SK-N-SH treated with all-trans-retinoic acid at 6 μM for 48 hours (cell line): ENCODE measurements around the gene BAIAP3.

ENCODE experiments used
- BACH2 ChIP-seq: fragments of 250-450 bp; sonication (Bioruptor Pico); IDR thresholded peaks from 2 replicates; pipeline ENCODE4 v1.9.0; 2021; ENCODE audit warnings: mild to moderate bottlenecking, borderline replicate concordance
- ESRRG ChIP-seq: fragments of 250-450 bp; sonication (Bioruptor Pico); IDR thresholded peaks from 2 replicates; pipeline ENCODE4 v1.6.1; 2021; ENCODE audit warnings: mild to moderate bottlenecking
- ISL1 ChIP-seq: fragments of 250-450 bp; sonication (Bioruptor Pico); IDR thresholded peaks from 2 replicates; pipeline ENCODE4 v2.1.2; 2022; ENCODE audit warnings: mild to moderate bottlenecking, moderate library complexity
- RARB ChIP-seq: fragments of 250-450 bp; sonication (Bioruptor Pico); IDR thresholded peaks from 2 replicates; pipeline ENCODE4 v1.8.0; 2021; ENCODE audit warnings: mild to moderate bottlenecking, moderate library complexity
- TOX ChIP-seq: fragments of 250-450 bp; sonication (Bioruptor Pico); IDR thresholded peaks from 2 replicates; pipeline ENCODE4 v1.8.0; 2021; ENCODE audit warnings: mild to moderate bottlenecking, moderate library complexity, borderline replicate concordance
- ZC3H10 ChIP-seq: fragments of 250-450 bp; sonication (Bioruptor Pico); IDR thresholded peaks from 2 replicates; pipeline ENCODE4 v1.5.1; 2021; ENCODE audit warnings: mild to moderate bottlenecking, moderate library complexity
- ZFP3 ChIP-seq: fragments of 250-450 bp; sonication (Bioruptor Pico); IDR thresholded peaks from 2 replicates; pipeline ENCODE4 v1.5.0; 2020; ENCODE audit warnings: mild to moderate bottlenecking, moderate library complexity
- ZFP30 ChIP-seq: fragments of 450-650 bp; formaldehyde crosslinking; IDR thresholded peaks from 2 replicates; pipeline ENCODE4 v1.5.0; 2022; ENCODE audit warnings: mild to moderate bottlenecking, moderate library complexity
- TF ChIP-seq, protein P1 (sequence below): fragments of 250-450 bp; sonication (Bioruptor Pico); IDR thresholded peaks from 2 replicates; pipeline ENCODE4 v1.5.1; 2021; ENCODE audit warnings: mild to moderate bottlenecking, moderate library complexity
- TF ChIP-seq, protein P2 (sequence below): fragments of 250-450 bp; sonication (Bioruptor Pico); IDR thresholded peaks from 2 replicates; pipeline ENCODE4 v1.8.0; 2020; ENCODE audit warnings: mild to moderate bottlenecking, moderate library complexity, borderline replicate concordance
- TF ChIP-seq, protein P3 (sequence below): fragments of 250-450 bp; sonication (Bioruptor Pico); IDR thresholded peaks from 2 replicates; pipeline ENCODE4 v1.5.1; 2020; ENCODE audit warnings: low read depth, mild to moderate bottlenecking, moderate library complexity

DNA sequence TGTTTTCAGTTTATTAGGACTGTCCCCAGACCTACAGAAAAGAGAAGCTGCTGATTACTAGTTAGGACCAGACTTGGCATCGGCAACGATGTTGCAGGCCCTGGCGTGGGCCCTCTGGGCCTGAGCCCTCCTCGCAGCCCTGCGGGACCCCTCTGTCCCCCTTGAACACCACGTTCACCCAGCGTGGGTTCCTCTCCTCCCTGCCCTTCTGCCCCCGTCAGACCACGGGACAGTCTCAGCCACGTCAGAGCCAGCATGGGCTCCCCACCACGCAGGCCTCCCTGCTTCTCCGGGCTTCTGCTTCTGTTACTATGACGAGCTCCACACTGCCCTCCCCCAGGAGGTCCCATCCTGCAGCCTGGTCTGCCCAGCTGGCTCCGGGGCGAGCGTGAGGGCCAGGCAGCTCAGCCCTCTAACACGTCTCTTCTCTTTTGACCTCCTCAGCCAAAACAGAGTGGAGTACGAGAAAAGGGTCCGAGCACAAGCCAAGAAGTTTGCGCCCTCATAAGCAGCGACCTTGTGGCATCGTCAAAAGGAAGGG, 9.1 kb upstream of the BAIAP3 start:
- TF ChIP-seq, protein P1, sequence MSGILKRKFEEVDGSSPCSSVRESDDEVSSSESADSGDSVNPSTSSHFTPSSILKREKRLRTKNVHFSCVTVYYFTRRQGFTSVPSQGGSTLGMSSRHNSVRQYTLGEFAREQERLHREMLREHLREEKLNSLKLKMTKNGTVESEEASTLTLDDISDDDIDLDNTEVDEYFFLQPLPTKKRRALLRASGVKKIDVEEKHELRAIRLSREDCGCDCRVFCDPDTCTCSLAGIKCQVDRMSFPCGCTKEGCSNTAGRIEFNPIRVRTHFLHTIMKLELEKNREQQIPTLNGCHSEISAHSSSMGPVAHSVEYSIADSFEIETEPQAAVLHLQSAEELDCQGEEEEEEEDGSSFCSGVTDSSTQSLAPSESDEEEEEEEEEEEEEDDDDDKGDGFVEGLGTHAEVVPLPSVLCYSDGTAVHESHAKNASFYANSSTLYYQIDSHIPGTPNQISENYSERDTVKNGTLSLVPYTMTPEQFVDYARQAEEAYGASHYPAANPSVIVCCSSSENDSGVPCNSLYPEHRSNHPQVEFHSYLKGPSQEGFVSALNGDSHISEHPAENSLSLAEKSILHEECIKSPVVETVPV (CRISPR knock-in tag): no peak
- TF ChIP-seq BACH2 (CRISPR knock-in tag) (no peak), RARB (no peak), TOX (CRISPR knock-in tag) (no peak), ZC3H10 (CRISPR knock-in tag) (no peak), ISL1 (CRISPR knock-in tag) (no peak), ZFP3 (CRISPR knock-in tag) (no peak), ESRRG (CRISPR knock-in tag) (no peak), ZFP30 (CRISPR knock-in tag) (no peak)
- TF ChIP-seq, protein P2, sequence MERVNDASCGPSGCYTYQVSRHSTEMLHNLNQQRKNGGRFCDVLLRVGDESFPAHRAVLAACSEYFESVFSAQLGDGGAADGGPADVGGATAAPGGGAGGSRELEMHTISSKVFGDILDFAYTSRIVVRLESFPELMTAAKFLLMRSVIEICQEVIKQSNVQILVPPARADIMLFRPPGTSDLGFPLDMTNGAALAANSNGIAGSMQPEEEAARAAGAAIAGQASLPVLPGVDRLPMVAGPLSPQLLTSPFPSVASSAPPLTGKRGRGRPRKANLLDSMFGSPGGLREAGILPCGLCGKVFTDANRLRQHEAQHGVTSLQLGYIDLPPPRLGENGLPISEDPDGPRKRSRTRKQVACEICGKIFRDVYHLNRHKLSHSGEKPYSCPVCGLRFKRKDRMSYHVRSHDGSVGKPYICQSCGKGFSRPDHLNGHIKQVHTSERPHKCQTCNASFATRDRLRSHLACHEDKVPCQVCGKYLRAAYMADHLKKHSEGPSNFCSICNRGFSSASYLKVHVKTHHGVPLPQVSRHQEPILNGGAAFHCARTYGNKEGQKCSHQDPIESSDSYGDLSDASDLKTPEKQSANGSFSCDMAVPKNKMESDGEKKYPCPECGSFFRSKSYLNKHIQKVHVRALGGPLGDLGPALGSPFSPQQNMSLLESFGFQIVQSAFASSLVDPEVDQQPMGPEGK (CRISPR knock-in tag): no peak
- TF ChIP-seq, protein P3, sequence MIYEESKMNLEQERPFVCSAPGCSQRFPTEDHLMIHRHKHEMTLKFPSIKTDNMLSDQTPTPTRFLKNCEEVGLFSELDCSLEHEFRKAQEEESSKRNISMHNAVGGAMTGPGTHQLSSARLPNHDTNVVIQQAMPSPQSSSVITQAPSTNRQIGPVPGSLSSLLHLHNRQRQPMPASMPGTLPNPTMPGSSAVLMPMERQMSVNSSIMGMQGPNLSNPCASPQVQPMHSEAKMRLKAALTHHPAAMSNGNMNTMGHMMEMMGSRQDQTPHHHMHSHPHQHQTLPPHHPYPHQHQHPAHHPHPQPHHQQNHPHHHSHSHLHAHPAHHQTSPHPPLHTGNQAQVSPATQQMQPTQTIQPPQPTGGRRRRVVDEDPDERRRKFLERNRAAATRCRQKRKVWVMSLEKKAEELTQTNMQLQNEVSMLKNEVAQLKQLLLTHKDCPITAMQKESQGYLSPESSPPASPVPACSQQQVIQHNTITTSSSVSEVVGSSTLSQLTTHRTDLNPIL (CRISPR knock-in tag): no peak
